ENCODE results near the gene FBXL19. TPM values are rescaled to one million over a fixed set of nuclear protein-coding genes. Genes with fewer than 3 reads are reported as not detected.

FBXL19 gene
- total and polyA plus RNA-seq, 2 of the 13 experiments (the other 11 are each of a cell fraction or from before 2014, with no cell fraction given), result 6.0 to 13.7 TPM

- intact Hi-C loops (cut with micrococcal nuclease; ENCODE audit: unreplicated experiment) (no loop called here), in situ Hi-C loops (cut with HindIII; ENCODE audit: extremely low pct_ligation_motif_present, low pct_unique_long_range_greater_than_20kb) (no loop called here)
- H3K4me1 ChIP-seq (ENCODE audit: insufficient read depth, low read length), result peaks cover 6% of the 10 kb centered on the region; the same call in 1 of the 2 replicates
- TF ChIP-seq BORCS8-MEF2B (CRISPR knock-in tag; IDR thresholded peaks at IDR 0.05), result no peak
- TF ChIP-seq FUBP1 (CRISPR knock-in tag; IDR thresholded peaks at IDR 0.05; ENCODE audit: borderline replicate concordance), result no peak
- no peak for TF ChIP-seq IRF9 (CRISPR knock-in tag; IDR thresholded peaks at IDR 0.05; ENCODE audit: borderline replicate concordance)
- TF ChIP-seq MTF1 (CRISPR knock-in tag; IDR thresholded peaks at IDR 0.05), result no peak
- no peak for TF ChIP-seq ARID3A (IDR thresholded peaks at IDR 0.05; ENCODE audit: low read depth, low read length)
- TF ChIP-seq ZNF432 (CRISPR knock-in tag; IDR thresholded peaks at IDR 0.05; ENCODE audit: borderline replicate concordance), result no peak
- no peak for TF ChIP-seq CSRNP2 (CRISPR knock-in tag; conservative IDR thresholded peaks at IDR 0.05; ENCODE audit: low read depth)
- no peak for TF ChIP-seq PITX1 (CRISPR knock-in tag; IDR thresholded peaks at IDR 0.05)
- TF ChIP-seq MYC (CRISPR knock-in tag; IDR thresholded peaks at IDR 0.05; ENCODE audit: borderline replicate concordance), result no peak
- TF ChIP-seq ZFAT (CRISPR knock-in tag; conservative IDR thresholded peaks at IDR 0.05), result no peak
- TF ChIP-seq HHEX (CRISPR knock-in tag; IDR thresholded peaks at IDR 0.05), result no peak
- no peak for TF ChIP-seq SRY (CRISPR knock-in tag; IDR thresholded peaks at IDR 0.05)
- no peak for TF ChIP-seq ZNF143 (CRISPR knock-in tag; IDR thresholded peaks at IDR 0.05)
- no peaks in the 10 kb centered on the region for H3K9me3 ChIP-seq (ENCODE audit: low read length)
- no peak overlapping the region for H3K27ac ChIP-seq (ENCODE audit: extremely low read length, insufficient read depth, low read length)
- H2AFZ ChIP-seq (ENCODE audit: low read length), result no peak overlapping the region
- no peaks in the 10 kb centered on the region for H3K79me2 ChIP-seq (ENCODE audit: insufficient read depth, low read length)
- FAIRE-seq, result no peak
- ChIA-PET CTCF (ENCODE audit: low intra/inter-chr PET ratio, low total read pairs) (no interaction called here), POLR2A (interaction anchor here (1.8 kb wide), 1 partner anchor 11 kb away, joined by 6 read pairs; no protein-coding TSS in a partner anchor)
- H3K9ac ChIP-seq (ENCODE audit: insufficient read depth, low read depth, low read length), result no peak overlapping the region
- H3K4me2 ChIP-seq (ENCODE audit: low read depth, low read length), result no peak overlapping the region
- BruUV-seq (replicated peaks), result no TSS peak
- no peaks in the 10 kb centered on the region for H3K27me3 ChIP-seq (ENCODE audit: control insufficient read depth in 1 of 2, insufficient read depth in 2 of 2, low read length in 2 of 2)
- WGBS (ENCODE audit: low lambda C conversion rate), result 81% methylated on average over 12 of the region's 12 CpGs
- H3K36me3 ChIP-seq (replicated peaks in 1 of 2; ENCODE audit: control insufficient read depth in 1 of 2, insufficient read depth in 2 of 2, low read length in 2 of 2), result peaks cover 17 to 27% of the 10 kb centered on the region in 2 experiments
- no peak overlapping the region for H3K4me3 ChIP-seq (replicated peaks in 1 of 3; ENCODE audit: insufficient read depth in 1 of 3, low read depth in 2 of 3, low read length in 3 of 3)
- DNase-seq (ENCODE audit: low spot score), result no peak
- no peaks in the 10 kb centered on the region for H4K20me1 ChIP-seq (ENCODE audit: insufficient read depth, low read length)
- ATAC-seq, result no peak
These were observed 7.8 kb downstream of the FBXL19 start for GRCh38 chr16:30931068-30931650.

Measured in HepG2 (cell line).